Stomach smooth muscle (tissue), 2 donors: ENCODE data around the gene DYNC1I1.

Experiments
- H3K27ac ChIP-seq: one replicate; pipeline ENCODE4 v1.7.0; 2013; ENCODE audit warnings: mild to moderate bottlenecking, low read length, inconsistent platforms
- H3K27me3 ChIP-seq, 2 donors: one replicate each; pipeline ENCODE4 v1.7.0; 2013; ENCODE audit warnings: low read length in 2 of 2; ENCODE audit not compliant: insufficient read depth in 2 of 2, control insufficient read depth in 1 of 2
- H3K36me3 ChIP-seq, 2 donors: one replicate each; pipeline ENCODE4 v1.7.0; 2013; ENCODE audit warnings: low read length in 2 of 2; ENCODE audit not compliant: control insufficient read depth in 2 of 2, insufficient read depth in 2 of 2
- H3K4me1 ChIP-seq: one replicate; pipeline ENCODE4 v1.7.0; 2013; ENCODE audit warnings: low read length; ENCODE audit not compliant: control insufficient read depth, insufficient read depth
- H3K4me3 ChIP-seq, 2 donors: one replicate each; pipeline ENCODE4 v1.7.0; 2013; ENCODE audit warnings: low read length in 2 of 2
- H3K9ac ChIP-seq, 2 donors: one replicate each; pipeline ENCODE4 v1.7.0; 2013; ENCODE audit warnings: low read length in 2 of 2, mild to moderate bottlenecking in 1 of 2
- H3K9me3 ChIP-seq, 2 donors: one replicate each; pipeline ENCODE4 v1.7.0; 2013; ENCODE audit warnings: low read length in 2 of 2; ENCODE audit not compliant: control insufficient read depth in 2 of 2
- donor health status: healthy.
- donor health status: Pancreatic carcinoma.

DYNC1I1 gene

GRCh38 chr7:96016735-96017134 is 244.4 kb downstream of the DYNC1I1 start:
- Histone ChIP-seq H3K9ac (no peak overlapping the region), H3K27me3 (no peaks in the 10 kb centered on the region), H3K4me3 (no peak overlapping the region), H3K36me3 (no peaks in the 10 kb centered on the region), H3K9me3 (no peaks in the 10 kb centered on the region), H3K27ac (no peak overlapping the region), H3K4me1 (no peaks in the 10 kb centered on the region)

- Histone ChIP-seq H3K4me1 (no peaks in the 10 kb centered on the region), H3K27me3 (no peaks in the 10 kb centered on the region), H3K9ac (no peak overlapping the region), H3K36me3 (no peaks in the 10 kb centered on the region), H3K27ac (no peak overlapping the region), H3K4me3 (no peak overlapping the region), H3K9me3 (no peaks in the 10 kb centered on the region)
These were observed 245.5 kb downstream of the DYNC1I1 start for GRCh38 chr7:96017877-96018276.

- H3K27me3 ChIP-seq, result no peaks in the 10 kb centered on the region
- H3K9ac ChIP-seq, result no peak overlapping the region
- H3K27ac ChIP-seq, result no peak overlapping the region
- H3K4me3 ChIP-seq, result no peak overlapping the region
- H3K36me3 ChIP-seq, result peaks cover 0 to under 1% of the 10 kb centered on the region in 2 donors
- H3K4me1 ChIP-seq, result no peaks in the 10 kb centered on the region
- no peaks in the 10 kb centered on the region for H3K9me3 ChIP-seq
These were observed 249.2 kb downstream of the DYNC1I1 start for GRCh38 chr7:96021568-96021967.

GRCh38 chr7:96023387-96023786 is 251.0 kb downstream of the DYNC1I1 start:
- Histone ChIP-seq H3K4me1 (no peaks in the 10 kb centered on the region), H3K27ac (no peak overlapping the region), H3K9ac (no peak overlapping the region), H3K4me3 (no peak overlapping the region), H3K9me3 (no peaks in the 10 kb centered on the region), H3K36me3 (peaks cover 3 to 4% of the 10 kb centered on the region in 2 donors), H3K27me3 (no peaks in the 10 kb centered on the region)

GRCh38 chr7:96026010-96026409 is 253.7 kb downstream of the DYNC1I1 start:
- no peak overlapping the region for H3K4me3 ChIP-seq
- no peaks in the 10 kb centered on the region for H3K4me1 ChIP-seq
- H3K27ac ChIP-seq, result no peak overlapping the region
- peaks cover 4 to 5% of the 10 kb centered on the region in 2 donors for H3K36me3 ChIP-seq
- no peaks in the 10 kb centered on the region for H3K9me3 ChIP-seq
- H3K9ac ChIP-seq, result no peak overlapping the region
- no peaks in the 10 kb centered on the region for H3K27me3 ChIP-seq

- Histone ChIP-seq H3K9me3 (no peaks in the 10 kb centered on the region), H3K27ac (no peak overlapping the region), H3K9ac (no peak overlapping the region), H3K4me3 (no peak overlapping the region), H3K4me1 (no peaks in the 10 kb centered on the region), H3K27me3 (no peaks in the 10 kb centered on the region), H3K36me3 (peaks cover 4 to 5% of the 10 kb centered on the region in 2 donors)
These were observed 254.3 kb downstream of the DYNC1I1 start for GRCh38 chr7:96026611-96027010.

- H3K9me3 ChIP-seq, result no peaks in the 10 kb centered on the region
- H3K9ac ChIP-seq, result no peak overlapping the region
- no peaks in the 10 kb centered on the region for H3K27me3 ChIP-seq
- H3K4me3 ChIP-seq, result no peak overlapping the region
- H3K36me3 ChIP-seq, result peaks cover 4 to 11% of the 10 kb centered on the region in 2 donors
- H3K4me1 ChIP-seq, result no peaks in the 10 kb centered on the region
- no peak overlapping the region for H3K27ac ChIP-seq
These were observed 256.4 kb downstream of the DYNC1I1 start for GRCh38 chr7:96028729-96029128.

GRCh38 chr7:96033009-96033598 is 260.8 kb downstream of the DYNC1I1 start:
- Histone ChIP-seq H3K4me3 (no peak overlapping the region), H3K4me1 (no peaks in the 10 kb centered on the region), H3K36me3 (peaks cover 0 to 11% of the 10 kb centered on the region in 2 donors), H3K27ac (no peak overlapping the region), H3K9me3 (no peaks in the 10 kb centered on the region), H3K27me3 (no peaks in the 10 kb centered on the region), H3K9ac (no peak overlapping the region)

GRCh38 chr7:96034940-96035727 is 262.8 kb downstream of the DYNC1I1 start:
- Histone ChIP-seq H3K9ac (no peak overlapping the region), H3K27ac (no peak overlapping the region), H3K4me1 (no peaks in the 10 kb centered on the region), H3K27me3 (no peaks in the 10 kb centered on the region), H3K36me3 (peaks cover 0 to 6% of the 10 kb centered on the region in 2 donors), H3K4me3 (no peak overlapping the region), H3K9me3 (no peaks in the 10 kb centered on the region)

GRCh38 chr7:96040250-96040772 is 268.0 kb downstream of the DYNC1I1 start:
- Histone ChIP-seq H3K4me1 (no peaks in the 10 kb centered on the region), H3K27ac (no peak overlapping the region), H3K27me3 (no peaks in the 10 kb centered on the region), H3K9me3 (no peaks in the 10 kb centered on the region), H3K36me3 (no peaks in the 10 kb centered on the region), H3K4me3 (no peak overlapping the region), H3K9ac (no peak overlapping the region)

- H3K4me3 ChIP-seq, result no peak overlapping the region
- H3K4me1 ChIP-seq, result no peaks in the 10 kb centered on the region
- H3K9me3 ChIP-seq, result no peaks in the 10 kb centered on the region
- H3K27me3 ChIP-seq, result no peaks in the 10 kb centered on the region
- no peaks in the 10 kb centered on the region for H3K36me3 ChIP-seq
- no peak overlapping the region for H3K27ac ChIP-seq
- no peak overlapping the region for H3K9ac ChIP-seq
These were observed 268.8 kb downstream of the DYNC1I1 start for GRCh38 chr7:96041171-96041570.
